ENCODE results near the gene ZRANB1.

ZRANB1 gene

DNA sequence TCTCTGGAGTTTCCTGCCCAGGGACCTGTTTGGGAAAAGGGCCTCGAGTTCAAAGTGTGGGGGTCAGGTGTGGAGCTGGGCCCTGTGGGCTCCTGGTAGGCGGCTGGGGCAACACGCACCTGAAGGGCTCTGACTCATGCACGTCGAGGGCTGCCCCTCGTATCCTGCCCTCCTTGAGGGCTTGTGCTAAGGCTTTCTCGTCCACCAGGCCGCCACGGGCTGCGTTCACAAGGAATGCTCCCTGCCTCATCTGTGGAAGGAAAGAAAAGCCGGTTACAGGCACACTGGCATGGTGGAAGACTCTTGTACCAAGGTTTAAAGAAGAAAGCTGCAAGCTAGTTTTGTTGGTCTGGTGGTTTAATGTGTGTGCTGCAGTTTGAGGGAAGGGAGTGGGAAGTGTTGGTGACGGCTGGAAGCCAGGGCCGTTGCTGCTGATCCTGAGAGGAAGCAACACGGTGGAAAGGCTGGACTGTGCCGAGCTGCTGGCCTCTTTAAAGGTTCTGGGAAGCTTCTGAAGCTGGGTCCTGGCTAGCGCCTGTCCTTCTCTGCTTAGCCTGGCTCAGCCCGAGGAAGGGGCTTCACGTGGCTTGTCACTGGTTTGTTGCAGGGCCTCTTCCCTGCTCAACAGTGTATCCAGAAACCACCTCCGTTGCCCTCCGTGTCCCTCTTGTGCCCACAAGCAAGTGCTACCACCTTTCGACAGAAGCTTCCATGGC lies 52.0 kb downstream of the ZRANB1 start:
- DNase-seq (ENCODE audit: low read depth in 2 of 2), result no peak

DNA sequence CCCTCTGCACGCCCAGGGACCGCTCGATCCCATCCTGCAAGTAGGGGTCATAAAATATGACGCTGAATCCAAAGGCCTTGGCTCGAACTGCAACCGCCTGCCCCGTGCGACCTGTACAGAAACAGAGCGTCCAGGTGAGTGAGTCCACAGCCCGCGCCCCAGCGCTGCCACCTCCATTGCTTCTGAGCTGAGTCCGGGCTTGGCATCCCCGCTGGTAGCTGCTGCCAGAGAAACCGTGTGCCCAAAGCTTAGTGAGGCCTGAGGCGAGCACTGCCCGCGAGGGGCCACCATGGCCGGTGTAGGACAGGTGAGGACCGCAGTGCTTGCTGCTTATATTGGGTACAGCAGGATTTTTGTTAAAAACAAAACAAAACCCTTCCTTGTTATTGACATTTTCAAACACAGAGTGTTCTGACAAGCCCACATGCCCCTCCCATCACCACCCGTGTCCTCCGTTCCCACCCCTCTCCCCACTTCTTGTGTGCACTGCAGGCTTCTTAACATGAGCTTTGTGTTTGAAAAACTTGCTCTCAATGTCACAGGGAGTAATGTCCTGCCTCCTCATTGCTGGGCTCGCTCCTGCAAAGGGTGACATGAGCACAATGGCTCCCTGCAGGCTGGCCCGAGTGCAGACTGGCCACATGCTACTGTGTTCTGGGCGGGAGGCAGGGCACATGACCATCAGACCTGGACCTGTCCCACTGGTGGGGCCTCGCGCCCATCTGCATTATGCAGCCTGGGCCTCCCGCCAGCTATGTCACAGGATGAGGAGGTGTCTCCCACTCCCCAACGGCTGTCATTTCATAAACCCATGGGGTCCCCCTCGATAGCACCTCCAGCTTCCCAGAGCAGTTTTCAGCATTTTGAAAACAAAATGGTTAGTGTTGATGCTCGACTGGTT lies 52.9 kb downstream of the ZRANB1 start:
- DNase-seq (ENCODE audit: low read depth in 2 of 2), result no peak

DNA sequence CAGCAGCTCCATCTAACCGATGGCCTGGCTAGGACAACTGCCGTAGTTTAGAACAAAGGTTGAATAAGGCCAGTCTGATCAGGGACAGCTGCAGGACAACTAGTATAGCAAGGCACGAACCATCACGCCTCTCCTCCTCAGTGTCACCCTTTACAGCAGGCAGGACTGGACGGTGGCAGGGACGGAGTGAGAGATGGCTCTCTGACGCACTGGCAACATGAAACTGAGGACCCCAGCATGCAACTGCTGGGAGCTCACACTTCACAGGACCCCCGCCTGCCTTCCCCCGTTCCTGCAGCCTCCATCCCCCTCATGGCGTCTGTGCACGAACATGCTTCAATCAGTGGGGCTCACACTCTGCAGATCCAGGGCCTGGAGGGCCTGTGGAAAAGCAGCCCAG lies 53.7 kb downstream of the ZRANB1 start:
- no peak for DNase-seq (ENCODE audit: low read depth in 2 of 2)

DNA sequence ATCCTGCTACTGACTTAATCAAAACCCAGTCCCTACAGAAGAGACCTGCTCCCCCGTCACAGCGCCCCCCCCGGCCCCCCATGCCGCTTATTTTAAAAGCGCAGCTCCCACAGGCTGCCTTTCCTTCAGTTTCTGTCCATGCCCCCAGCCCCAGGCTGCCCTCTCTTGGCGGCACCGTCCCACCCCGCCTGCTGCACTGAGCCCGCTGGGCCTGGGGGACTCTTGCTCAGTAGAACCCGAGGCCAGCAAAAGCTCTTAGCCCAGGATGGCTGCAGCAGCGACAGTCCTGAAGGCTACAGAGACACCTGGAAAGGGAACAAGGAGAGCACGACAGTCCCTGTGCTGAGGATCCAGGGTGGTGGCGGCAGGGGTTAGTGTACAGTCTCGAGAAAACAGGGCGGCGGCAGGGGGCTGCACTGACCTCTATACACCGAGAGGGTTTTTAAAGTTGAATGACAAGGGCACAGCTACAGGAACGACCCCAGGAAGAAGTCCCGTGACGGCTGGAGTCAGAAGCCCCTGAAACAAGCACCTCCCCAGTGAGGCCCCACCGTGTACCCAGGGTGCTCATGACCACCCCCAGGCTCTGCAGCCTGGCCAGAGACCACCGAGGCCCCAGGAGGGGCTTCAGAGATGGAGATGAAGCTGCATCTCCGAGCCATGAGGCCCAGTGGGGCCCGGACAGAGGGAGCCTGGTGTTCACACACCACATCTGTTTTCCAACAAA lies 54.4 kb downstream of the ZRANB1 start:
- no peak for DNase-seq (ENCODE audit: low read depth in 2 of 2)

DNA sequence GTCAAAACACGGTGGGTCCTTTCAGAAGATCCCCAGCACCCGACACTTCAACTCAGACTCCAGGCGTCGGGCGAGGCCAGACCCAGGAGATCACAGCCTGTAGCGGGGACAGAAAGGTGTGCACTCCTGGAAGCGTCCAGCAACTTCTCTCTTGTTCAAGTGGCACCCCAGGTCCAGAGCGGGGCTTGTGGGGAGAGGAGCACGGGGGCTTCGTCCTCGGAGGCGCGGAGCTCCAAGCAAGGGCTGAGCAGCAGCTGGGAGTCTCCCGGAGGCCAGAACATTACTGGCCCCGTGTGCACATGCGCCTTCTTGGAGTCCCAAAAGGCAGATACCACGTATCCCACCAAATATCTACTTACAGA lies 54.9 kb downstream of the ZRANB1 start:
- no peak for DNase-seq (ENCODE audit: low read depth in 2 of 2)

DNA sequence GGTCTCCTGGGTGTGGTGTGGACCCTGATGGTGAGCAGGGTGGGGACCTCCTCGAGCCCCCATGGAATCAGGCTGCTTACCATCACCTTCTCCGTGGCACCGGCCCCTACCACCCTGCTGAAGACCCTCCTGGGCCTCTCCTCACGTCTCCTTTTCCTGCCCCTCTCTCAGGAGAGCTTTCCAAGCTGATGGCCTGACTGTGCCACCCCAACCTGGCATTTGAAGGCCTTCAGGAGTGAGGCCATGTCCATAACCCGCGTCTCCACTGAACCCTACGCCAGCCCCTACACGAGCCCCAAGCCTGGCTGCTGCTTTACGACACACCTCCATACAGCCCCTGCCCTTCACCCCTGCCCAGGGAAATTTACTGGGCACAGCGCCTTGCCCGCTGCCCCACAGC lies 55.4 kb downstream of the ZRANB1 start:
- no peak for DNase-seq (ENCODE audit: low read depth in 2 of 2)

DNA sequence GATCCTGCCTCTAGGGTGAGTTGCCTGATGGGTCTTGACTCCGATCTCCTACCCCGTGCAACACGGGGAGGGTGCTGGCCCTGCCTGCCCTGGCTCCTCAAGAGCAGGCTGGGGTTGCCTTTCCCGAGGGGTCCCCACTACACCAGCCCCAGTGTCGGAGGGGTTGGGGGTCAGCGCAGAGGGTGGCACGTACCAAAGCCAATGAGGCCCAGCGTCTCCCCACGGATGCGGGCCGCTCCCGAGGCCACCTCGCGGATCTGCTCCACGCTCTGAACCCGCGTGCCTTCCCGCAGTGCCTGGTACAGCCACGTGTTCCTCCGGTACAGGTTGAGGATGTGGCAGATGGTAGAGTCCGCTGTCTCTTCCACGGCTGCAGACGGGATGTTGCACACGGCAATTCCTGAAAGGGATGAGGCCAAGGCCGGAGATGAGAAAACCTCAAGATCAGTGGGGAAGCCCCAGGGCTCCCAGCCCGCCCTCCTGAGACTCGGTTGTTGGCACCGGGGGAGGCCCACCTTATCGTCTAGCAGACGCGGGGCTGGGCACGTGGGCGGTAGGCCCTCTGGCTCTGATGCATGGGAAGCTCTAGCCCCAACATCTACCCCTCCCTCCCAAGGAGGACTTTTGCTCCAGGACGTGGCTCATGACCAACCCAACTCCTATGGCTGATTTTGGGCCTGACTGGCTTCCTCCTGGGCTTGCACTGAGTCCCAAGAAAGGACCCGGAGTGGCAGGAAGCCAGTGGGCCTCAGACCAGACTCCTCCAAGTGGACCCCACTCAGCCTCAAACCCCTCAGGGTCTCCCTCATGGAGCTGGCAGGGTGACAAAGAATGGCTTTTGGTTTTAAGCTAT lies 56.1 kb downstream of the ZRANB1 start:
- no peak for DNase-seq (ENCODE audit: low read depth in 2 of 2)

DNA sequence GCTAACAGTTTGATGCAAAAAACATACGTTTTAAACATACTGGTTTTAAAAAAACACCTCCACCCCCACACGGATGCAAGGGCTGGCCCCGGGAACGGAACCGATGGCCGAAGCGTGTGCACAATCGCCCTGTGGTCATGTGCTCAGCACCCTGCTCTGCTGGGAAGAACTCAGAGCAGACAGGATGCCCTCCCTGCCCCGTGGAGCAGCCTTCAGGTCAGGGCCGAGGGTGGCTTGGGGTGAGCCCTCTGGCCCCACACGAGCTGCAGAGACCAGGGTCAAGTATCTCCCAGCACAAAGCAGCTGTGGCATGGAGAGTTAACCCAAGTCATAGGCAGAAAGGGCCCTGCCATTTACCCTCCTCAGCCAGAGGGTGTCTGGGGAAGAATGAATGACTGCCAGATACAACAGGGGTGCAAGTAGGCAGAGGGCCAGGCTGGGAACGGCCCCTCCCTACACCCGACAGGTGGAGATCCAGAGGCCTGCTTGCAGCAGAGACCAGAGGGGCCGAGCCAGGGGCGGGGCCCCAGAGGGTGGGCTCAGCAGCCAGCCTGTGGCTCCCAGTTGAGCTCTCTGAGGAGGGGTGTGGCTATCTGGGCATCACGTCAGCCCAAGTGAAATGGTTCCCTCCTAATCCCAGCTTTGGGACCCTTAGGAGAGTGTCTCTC lies 56.8 kb downstream of the ZRANB1 start:
- no peak for DNase-seq (ENCODE audit: low read depth in 2 of 2)

DNA sequence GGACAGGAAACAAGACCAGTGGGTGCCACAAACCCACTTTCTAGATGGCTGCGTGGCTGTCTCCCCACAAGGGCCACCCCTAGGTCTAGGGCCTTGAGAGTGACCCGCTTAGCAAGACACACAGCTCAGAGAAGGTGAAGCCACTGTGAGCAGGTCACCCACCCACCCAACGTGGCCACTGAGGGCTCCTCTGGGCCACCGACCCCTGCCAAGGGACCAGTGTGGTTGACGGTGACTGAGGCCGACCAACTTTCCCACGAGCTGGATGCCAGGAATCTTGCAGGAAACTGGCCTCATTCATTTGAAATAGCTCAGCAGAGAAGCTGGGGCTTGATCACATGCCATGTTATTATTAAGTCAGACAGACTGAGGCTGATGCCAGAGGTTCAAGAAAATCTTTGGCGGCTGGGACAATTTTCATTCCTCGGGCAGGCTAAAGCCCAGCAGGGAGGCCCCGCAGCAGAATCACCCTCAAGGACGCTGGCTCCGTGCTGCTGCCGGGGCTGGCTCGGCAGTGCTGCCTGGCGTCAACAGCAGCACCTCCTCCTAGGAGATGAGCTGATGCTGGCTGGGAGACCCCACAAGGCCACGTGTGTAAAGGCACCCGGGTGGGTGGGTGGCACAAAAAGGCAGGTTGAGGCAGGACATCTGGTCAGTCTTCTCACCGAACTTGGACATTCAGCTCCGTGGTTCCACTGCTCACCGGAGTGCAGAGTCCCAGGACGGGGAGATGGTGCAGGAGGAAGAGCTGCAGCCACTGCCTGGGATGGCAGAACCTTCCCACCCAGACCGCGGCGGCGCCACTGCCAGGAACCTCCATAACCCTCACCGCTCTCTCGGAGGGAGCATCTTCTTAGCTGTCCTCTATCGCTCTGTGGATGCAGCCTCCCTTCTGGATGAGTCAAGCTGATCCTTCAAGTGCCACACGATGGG lies 57.8 kb downstream of the ZRANB1 start:
- no peak for DNase-seq (ENCODE audit: low read depth in 2 of 2)

DNA sequence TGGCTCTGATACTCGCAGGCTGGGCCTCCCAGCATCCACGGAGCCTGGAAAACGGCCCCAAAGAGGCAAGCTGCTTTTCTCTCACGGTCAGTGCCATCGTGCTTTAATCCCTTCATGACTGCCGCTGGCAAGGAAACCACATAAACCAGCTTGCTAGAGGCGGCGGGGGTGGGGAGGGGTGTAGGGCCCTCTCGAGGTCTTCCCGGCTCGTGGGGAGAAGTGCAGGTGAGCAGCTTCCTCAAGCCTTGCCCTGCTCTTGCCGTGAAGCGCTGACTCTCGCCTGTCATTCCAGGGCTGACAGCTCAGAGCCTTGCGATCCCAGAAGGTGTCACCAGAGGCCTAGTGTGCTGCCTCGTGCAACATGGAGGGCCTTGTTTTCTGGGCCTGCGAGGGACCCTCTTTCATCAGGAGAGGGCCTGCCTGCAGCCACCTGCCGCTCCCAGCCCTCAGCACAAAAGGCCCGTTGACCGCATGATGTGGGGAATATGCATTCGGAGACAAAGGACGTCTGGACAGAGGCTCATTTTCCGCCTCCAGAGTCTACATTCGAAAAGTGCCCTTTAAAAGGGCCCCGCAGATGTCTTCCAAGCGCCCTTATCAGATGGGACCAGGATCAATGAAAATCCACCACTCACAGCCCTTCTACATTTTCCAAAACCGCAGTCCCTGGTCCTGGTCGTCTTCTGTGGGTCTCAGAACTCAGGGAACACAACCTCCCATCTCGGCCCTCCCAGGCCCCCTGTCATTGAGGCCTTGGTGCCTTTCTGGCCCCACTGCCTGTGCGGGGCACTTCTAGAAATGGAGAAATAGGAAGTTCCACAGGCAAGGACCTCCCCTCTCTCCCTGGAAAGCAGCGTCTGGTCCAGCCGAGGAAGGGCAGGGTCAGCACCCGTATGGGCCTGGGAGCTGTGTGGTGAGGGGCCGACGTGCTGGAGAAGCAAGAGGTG lies 58.7 kb downstream of the ZRANB1 start:
- DNase-seq (ENCODE audit: low read depth in 2 of 2), result no peak

DNA sequence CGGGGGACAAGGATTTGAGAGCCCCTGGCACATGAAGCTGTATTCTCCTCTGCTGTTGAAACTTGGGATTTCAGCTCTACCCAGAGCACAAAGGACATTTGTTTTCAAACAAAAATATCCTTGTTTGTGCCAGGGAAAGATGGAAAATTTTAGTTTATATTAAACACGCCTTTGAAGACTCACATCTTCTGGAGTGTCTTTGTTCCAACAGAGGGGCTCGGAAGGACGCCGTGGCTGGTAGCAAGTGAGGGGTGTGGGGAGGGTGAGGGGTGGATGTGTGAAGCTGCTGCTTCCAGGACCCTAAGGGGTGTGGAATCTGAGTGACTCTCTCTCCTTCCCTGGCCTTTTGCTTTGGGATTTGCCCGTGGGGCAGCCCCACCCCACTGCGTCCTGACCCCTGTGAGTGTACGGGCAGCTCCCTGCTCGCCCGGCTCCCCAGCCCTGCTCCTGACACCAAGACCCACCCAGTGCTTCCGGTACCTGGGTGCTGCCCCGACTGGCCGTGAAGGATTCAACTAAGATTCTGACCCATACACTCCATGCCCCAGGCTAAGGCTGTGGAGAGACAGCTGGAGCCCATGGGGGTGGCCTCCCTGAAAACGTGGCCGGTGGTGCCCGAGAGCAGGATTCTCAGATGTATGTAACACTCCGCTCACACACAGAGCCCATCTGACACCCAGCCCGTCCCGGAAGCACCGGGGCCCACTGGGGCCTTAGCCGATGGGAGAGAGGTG lies 59.6 kb downstream of the ZRANB1 start:
- DNase-seq (ENCODE audit: low read depth in 2 of 2), result no peak

DNA sequence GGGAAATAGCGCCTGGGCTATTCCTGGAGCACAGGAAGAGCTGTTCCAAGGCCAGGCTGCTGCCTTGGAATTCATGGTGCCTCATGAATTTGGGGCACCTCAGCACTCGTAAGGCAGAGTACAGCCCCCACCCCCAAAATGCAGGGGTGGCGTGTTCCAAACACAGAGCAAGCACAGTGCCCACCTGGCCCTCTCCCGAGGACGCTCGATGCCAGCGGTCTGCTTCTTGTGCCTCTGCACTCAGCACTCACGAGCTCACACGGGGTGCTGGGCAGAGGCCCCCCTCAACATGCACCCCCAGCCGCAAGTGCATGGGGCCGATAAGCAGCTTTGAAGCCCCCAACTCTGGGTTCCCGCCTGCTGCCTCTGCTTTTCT lies 60.1 kb downstream of the ZRANB1 start:
- no peak for DNase-seq (ENCODE audit: low read depth in 2 of 2)

DNA sequence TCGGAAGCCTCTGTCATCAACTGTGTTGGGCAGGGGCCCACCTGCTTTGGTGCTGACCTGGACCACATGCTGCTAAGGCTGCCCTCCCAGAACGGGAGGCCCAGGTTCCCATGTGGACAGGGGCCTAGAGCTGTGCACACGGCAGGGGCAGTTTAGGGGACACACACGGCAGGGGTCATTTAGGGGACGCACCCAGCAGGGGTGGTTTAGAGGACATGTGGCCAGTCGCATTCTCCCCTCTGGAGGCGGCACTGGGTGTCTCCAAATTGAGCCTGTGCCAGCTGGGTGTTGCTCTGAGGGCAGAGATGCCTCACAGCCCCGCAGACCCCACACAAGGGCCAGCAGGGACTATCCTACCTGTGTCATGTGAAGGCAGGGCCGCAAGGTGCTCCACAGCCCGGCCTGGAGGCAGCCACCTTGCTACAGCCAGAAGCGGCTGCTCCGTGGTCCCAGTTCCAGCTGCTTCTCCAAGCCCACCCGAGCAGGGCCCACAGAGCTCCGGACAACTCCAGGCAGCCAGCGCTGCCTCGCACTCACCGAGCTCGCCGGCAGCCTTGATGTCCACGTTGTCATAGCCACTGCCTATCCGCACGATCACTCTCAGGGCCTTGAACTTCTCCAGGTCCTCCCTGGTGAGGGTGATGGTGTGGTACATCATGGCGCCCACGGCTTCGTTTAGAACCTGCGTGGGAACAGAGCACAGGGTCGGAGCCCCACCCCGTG lies 60.7 kb downstream of the ZRANB1 start:
- no peak for DNase-seq (ENCODE audit: low read depth in 2 of 2)

DNA sequence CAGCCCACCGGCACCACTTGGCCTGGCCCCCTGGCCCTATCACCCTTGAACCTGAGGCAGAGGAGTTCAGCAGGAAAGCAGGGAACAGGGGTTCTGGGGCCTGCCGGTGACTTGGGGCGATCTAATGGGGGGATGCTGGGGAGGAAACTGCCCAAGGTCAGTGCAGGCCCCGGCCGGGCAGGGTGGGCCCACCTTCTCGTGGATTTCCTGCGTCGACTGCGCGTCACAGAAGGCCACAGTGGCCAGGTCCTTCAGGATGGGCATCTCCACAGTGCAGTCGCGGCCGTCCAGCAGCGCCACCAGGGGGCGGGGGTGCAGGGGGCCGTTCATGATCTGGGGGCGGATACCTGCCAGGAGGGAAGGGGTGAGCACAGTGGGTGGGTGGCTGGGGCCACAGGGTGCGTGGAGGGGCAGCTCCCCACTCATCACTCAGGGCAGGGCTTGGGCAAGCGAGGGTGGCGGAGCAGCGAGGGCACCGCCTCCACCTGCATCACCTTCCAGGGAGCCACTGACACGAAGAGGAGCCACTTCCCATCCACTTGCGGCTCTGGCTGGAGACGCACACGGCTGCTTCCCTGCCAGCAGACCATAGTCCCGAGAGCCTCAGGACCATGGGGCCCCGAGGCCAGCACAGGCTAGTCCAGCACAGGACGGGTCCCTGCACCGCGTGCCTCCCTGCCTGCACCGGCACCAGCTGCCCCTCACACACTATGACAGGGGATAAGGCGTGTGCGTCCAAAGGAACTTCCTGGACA lies 61.4 kb downstream of the ZRANB1 start:
- no peak for DNase-seq (ENCODE audit: low read depth in 2 of 2)

DNA sequence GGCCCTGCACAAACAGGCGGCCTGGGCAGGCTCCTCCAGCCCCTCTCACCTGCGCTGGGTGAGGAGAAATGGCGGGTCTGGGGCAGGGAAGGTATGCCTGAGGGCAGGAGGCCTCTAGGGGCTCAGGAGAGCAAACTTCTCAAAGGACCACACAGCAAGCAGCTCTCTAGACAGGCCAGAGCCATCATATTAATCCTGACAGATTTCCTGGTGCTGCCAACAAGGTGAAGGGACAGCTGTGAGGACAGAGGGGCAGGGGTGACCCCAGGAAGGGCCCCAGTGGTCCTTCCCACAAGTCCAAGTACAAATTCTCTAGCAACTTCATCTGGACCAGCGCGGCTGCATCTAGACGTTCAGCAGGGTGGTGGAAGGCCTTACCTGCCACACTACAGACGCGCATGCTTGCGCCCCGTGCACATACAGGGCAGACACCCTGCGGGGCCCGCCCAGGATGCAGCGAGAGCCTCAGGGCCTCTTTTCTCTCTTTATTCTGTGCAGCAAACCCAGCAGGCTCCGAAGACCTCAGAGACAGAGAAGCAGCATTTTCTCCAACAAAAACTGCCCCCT lies 62.1 kb downstream of the ZRANB1 start:
- DNase-seq (ENCODE audit: low read depth in 2 of 2), result no peak

DNA sequence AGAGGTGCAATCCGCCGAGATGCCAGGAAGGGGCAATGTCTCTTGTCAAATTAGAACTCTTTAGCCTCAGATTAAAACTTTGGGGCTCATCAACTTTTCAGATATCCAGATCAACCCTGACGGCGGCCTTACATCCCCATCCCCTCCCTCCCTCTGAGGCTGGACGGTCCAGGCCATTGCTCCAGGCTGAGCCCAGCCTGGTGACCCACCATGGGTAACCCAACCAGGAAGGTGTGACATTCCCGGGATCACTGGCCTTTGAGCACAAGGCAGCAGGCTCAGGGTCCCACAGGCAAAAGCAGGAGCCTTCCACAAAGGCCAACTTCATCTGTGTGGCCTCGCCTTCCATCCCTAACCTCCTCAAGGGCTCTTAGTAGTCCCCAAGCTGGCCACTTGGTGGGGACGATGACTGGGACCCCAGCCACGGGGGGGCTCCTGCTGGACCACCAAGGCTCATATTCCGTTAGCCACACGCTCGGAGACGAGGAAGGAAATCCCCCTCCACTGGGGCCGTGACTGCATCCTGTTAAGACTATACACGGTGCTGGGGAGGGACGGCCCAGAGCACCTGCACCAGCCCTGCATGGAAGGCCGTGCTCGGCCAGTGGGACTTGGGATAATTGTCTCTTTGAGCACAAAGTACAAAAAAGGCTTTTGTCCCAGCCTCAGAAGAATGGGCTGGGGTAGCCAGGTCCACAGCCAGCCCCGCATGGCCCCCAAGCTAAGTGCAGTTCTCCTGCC lies 62.8 kb downstream of the ZRANB1 start:
- DNase-seq (ENCODE audit: low read depth in 2 of 2), result no peak

All from stimulated activated CD4-positive, alpha-beta T cell treated with anti-CD3 and anti-CD28 coated beads, Interleukin-15, amount 100 ng/mL, for 48 hours (primary cell).